HG03558 (cell line): ENCODE data around the gene ROR2.

Experiments
- ATAC-seq: cut with Tn5 transposase; IDR thresholded peaks from one replicate; pipeline ENCODE4 v1.9.1; 2021; ENCODE audit warnings: moderate number of reproducible peaks; ENCODE audit not compliant: unreplicated experiment; ENCODE audit errors: extremely low read depth

ROR2 gene

GRCh38 chr9:91516777-91517176, 433.3 kb downstream of the ROR2 start:
- ATAC-seq, result no peak

DNA sequence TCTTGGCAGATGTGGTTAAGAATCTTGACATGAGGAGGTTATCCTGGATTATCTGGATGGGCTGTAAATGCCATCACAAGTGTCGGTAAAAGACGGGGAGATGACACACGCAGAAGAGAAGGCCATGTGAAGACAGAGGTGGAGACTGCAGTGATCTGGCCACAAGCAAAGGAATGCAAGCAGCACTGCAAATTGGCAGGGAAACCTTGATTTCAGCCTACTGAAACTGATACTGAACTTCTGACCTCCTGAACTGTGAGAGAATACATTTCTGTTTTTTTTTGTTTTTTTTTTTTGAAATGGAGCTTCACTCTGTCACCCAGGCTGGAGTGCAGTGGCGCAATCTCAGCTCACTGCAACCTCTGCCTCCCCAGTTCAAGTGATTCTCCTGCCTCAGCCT, 433.9 kb downstream of the ROR2 start:
- ATAC-seq, result no peak

- ATAC-seq, result no peak
Measured at GRCh38 chr9:91515074-91515687, 434.8 kb downstream of the ROR2 start.
